Measurements from ENCODE around the gene SRC. TPM values are rescaled to one million over a fixed set of nuclear protein-coding genes. Genes with fewer than 3 reads are reported as not detected.

Gene SRC
- total RNA-seq, 1 experiment from 2014 or later = 42.3 TPM

GRCh38 chr20:37445041-37445440 is 99.1 kb downstream of the SRC start (continued):
- TF ChIP-seq CTCF (IDR thresholded peaks at IDR 0.05 in 2 of 3, conservative IDR thresholded peaks at IDR 0.05 in 1 of 3; ENCODE audit: borderline replicate concordance in 1 of 3, insufficient read depth in 1 of 3, low read depth in 2 of 3, low read length in 2 of 3) = no peak

- no peak overlapping the region for H3K4me2 ChIP-seq (ENCODE audit: low read length)
- intact Hi-C loops (cut with micrococcal nuclease) = no loop called here
- TF ChIP-seq POLR2AphosphoS5 (IDR thresholded peaks at IDR 0.05; ENCODE audit: low read depth, low read length) (no peak), RAD21 (IDR thresholded peaks at IDR 0.05; ENCODE audit: low read depth) (no peak), SIN3A (IDR thresholded peaks at IDR 0.05; ENCODE audit: low read depth) (no peak), EGR1 (IDR thresholded peaks at IDR 0.05; ENCODE audit: low read depth) (no peak), CBX3 (IDR thresholded peaks at IDR 0.05; ENCODE audit: low read depth) (no peak), TCF7L2 (IDR thresholded peaks at IDR 0.05; ENCODE audit: borderline replicate concordance, extremely low read depth, insufficient read depth, insufficient read length) (no peak), ATF3 (IDR thresholded peaks at IDR 0.05) (no peak), CEBPB (IDR thresholded peaks at IDR 0.05; ENCODE audit: low read depth) (no peak), EZH2 (IDR thresholded peaks at IDR 0.05) (no peak), SRF (IDR thresholded peaks at IDR 0.05; ENCODE audit: low read depth) (no peak), SP1 (IDR thresholded peaks at IDR 0.05; ENCODE audit: low read depth) (no peak), ZNF274 (IDR thresholded peaks at IDR 0.05; ENCODE audit: low read depth, low read length) (no peak), YY1 (IDR thresholded peaks at IDR 0.05; ENCODE audit: extremely low read depth, insufficient replicate concordance, low read depth, low read length) (no peak), ZFX (IDR thresholded peaks at IDR 0.05) (no peak)
- DNase-seq (ENCODE audit: low read depth, low spot score) (no peak), ATAC-seq (no peak)
- no peak overlapping the region for H3K27ac ChIP-seq (ENCODE audit: low read depth, low read length)
- H3K36me3 ChIP-seq (ENCODE audit: control insufficient read depth in 1 of 2, insufficient read depth in 2 of 2, low read length in 2 of 2) = no peaks in the 10 kb centered on the region
- no peak overlapping the region for H3K9ac ChIP-seq (ENCODE audit: low read length)
- no TSS peak for BruUV-seq (replicated peaks)
- CTCF ChIA-PET = no interaction called here
- POLR2A ChIA-PET = no interaction called here
- no peaks in the 10 kb centered on the region for H3K9me2 ChIP-seq (ENCODE audit: insufficient read depth)
- H4K20me1 ChIP-seq (ENCODE audit: insufficient read depth) = no peaks in the 10 kb centered on the region
- H2AFZ ChIP-seq (ENCODE audit: low read depth, low read length, poor library complexity, severe bottlenecking) = no peak overlapping the region
- no peaks in the 10 kb centered on the region for H3K79me2 ChIP-seq (ENCODE audit: insufficient read depth, low read length)
- H3K9me3 ChIP-seq (ENCODE audit: control insufficient read depth in 1 of 2, insufficient read depth in 1 of 2, low read depth in 1 of 2, low read length in 2 of 2) = no peaks in the 10 kb centered on the region
- H3K4me3 ChIP-seq (replicated peaks in 1 of 2; ENCODE audit: low read depth in 1 of 2, low read length in 2 of 2) = no peak overlapping the region
- no peaks in the 10 kb centered on the region for H3K4me1 ChIP-seq (ENCODE audit: control insufficient read depth in 1 of 2, insufficient read depth in 2 of 2, low read length in 2 of 2)
- RAD21 ChIA-PET (ENCODE audit: low non-redundant PET in 1 of 2, low total read pairs in 2 of 2, uncharacterized antibody in 2 of 2, unreplicated experiment in 2 of 2) = no interaction called here
- H3K27me3 ChIP-seq (ENCODE audit: insufficient read depth, low read length) = peaks cover 41% of the 10 kb centered on the region
These were observed 100.5 kb downstream of the SRC start for GRCh38 chr20:37446286-37447032.

Measured in HCT116 (cell line).